Activated CD8-positive, alpha-beta memory T cell treated with anti-CD3 and anti-CD28 coated beads, Interleukin-2, amount 50 U/mL, for 1 hour (primary cell): ENCODE data around the gene TRIM24.
"Not testable (repeated sequence)": the region's sequence is repeated elsewhere in the genome, so short reads cannot be mapped to it uniquely, and the experiment has no call there.

ENCODE experiments used
- DNase-seq: peaks from one replicate; pipeline ENCODE4 v3.0.0-alpha.2; 2020; ENCODE audit errors: extremely low read depth

TRIM24 gene

GRCh38 chr7:138460176-138460648 lies at the start of gene TRIM24:
Gene TRIM24 (plus strand): TSS chr7:138460259. CDS start chr7:138460549, 290 bp downstream.
- DNase-seq, result peak; percentile 88

DNA sequence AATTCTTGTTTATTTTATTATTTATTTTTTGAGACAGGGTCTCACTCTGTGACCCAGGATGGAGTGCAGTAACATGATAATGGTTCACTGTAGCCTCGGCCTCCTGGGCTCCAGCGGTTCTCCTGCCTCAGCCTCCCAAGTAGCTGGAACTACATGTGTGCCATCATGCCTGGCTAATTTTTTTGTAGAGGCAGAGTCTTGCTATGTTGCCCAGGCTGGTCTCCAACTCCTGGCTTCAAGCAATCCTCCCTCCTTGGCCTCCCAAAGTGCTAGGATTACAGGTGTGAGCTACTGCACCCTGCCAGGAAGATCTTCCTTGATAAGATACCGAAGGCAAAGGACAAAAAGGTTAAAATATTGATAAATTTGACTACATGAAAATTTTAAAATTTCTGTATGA lies 48.0 kb upstream of the TRIM24 start:
- not testable (repeated sequence) for DNase-seq

- not testable (repeated sequence) for DNase-seq
Observed at GRCh38 chr7:138412921-138413320, 47.1 kb upstream of the TRIM24 start.

DNA sequence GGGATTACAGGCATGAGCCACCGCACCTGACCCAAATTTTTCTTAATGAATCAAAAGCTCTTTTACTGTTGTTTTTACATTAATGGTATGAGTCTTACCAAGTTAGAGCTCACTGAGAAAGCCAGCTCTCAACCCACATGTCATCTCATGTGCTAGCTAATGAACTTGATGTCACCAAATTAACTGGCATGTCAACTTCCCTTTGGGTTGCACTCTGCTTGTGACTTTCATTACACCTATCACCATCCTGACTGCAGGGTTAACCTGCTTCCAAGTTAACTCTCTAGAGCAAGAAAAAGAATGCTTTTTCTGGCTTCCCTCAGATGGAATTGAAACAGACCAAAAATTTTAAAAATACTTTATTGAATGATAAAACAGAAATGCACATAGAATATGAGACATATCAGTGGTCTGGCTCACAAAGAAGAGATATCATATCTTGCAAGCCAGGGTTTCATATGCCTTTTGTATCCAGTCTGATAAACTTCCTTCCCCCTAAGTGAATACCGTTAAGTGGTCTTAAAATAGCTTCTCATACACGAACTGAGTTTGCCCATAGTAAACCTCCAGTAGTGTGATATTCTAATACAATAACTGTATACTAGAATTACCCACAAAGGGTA lies 42.9 kb upstream of the TRIM24 start:
- DNase-seq, result no peak

- DNase-seq, result no peak
Observed at GRCh38 chr7:138417764-138418163, 42.3 kb upstream of the TRIM24 start.

GRCh38 chr7:138418403-138418802 lies 41.7 kb upstream of the TRIM24 start:
- not testable (repeated sequence) for DNase-seq

- DNase-seq, result no peak
Observed at GRCh38 chr7:138425026-138425425, 35.0 kb upstream of the TRIM24 start.

DNA sequence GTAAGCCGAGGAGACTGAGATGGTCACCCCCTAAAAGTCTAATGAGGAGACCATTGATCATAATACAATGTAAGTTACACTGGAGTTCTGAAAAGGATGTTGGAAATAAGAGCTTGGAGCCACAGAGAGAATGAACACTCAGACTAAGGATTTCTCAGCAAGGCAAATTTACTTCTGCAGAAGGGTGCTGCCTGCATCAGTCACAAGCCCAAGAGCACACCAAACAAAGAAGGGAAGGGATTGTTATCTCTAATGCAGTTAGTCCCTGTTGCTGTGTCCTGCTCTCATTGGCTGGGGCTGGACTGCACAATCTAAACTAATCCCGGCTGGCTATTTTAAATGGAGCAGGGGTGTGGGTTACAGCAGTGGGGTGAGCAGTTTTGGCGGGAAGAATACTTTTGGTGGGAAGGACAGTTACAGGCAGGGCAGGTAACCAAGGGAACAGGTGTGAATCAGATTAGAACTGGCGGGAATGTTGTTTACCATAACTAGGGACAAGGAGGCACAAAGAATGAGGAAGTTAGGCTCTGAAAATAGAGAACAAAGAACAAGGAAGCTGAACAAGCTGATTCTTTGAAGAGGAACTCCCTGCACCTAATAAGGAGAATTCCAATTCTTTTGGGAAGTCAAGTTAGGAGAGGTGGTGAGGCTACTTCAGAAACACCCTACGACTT lies 30.3 kb upstream of the TRIM24 start:
- DNase-seq, result no peak

DNA sequence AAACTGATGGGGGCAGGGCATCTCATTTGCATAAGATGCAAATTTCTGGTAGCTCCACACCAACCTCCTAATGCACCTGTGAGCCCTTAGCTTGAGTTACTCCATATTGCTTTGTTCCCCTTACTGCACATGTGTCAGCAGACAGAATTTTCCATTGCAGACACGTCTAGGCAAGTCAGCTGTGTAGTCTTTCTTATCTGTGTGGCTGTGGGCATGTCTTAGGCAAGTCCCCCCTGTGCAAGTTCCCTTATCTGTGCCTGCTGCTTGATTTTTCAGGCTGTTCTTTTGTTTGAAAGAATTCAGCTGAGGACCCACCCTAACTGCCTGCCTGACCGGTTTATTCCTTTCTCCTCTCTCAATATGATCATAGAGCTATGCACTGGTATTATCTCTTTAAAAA lies 28.5 kb upstream of the TRIM24 start:
- no peak for DNase-seq

DNA sequence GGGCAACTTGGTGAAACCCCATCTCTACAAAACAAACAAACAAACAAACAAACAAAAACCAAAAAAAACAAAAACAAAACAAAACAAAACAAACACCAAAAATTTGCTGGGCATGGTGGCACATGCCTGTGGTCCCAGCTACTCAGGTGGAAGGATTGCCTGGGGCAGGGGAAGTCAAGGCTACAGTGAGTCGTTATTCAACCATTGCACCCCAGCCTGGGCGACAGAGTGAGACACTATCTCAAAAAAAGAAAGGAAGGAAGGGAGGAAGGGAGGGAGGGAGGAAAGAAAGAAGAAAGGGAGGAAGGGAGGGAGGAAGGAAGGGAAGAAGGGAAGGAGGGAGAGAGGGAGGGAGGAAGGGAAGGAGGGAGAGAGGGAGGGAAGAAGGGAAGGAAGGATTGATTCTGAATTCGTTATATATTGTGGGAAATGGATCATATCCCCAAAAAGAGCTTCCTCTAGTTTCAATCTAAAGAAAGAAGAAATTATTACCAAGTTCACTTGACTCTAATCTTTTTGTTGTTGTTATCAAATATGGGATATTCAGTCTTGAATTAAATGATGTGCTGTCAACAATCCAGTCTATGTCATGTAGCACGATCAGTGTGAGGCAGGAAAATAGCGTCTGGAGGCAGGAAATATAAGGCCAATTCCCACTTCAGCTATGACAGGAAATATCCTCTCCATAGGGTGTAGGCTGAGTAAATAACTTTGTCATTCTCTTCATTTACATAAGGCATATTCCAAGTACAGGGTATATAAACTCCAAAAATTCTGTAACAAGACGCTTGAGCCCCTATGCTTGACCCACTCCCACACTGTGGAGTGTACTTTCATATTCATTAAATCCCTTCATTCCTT lies 26.2 kb upstream of the TRIM24 start:
- DNase-seq, result no peak

DNA sequence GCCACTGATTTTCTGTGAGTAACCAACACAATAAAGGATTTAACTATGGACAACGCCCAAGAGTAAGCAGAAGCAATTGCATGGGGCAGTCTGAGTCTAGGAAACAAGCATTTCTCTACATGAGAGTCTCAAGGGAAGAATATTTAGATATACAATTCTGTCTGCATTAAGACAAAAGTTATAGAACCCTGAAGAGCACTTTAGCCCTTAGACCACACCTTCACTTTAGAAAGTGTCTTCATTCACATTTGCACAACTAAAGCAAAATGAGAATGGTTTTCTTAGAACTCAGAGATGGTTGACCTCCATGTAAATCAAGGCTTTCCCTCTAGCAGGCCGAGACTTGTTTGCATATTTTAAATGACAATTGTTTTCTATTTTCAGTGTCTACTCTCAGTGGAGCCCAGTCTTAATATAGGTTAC lies 25.5 kb upstream of the TRIM24 start:
- no peak for DNase-seq

- DNase-seq, result no peak
Observed at GRCh38 chr7:138435231-138435919, 24.7 kb upstream of the TRIM24 start.

- DNase-seq, result no peak
Observed at GRCh38 chr7:138436388-138436787, 23.7 kb upstream of the TRIM24 start.

DNA sequence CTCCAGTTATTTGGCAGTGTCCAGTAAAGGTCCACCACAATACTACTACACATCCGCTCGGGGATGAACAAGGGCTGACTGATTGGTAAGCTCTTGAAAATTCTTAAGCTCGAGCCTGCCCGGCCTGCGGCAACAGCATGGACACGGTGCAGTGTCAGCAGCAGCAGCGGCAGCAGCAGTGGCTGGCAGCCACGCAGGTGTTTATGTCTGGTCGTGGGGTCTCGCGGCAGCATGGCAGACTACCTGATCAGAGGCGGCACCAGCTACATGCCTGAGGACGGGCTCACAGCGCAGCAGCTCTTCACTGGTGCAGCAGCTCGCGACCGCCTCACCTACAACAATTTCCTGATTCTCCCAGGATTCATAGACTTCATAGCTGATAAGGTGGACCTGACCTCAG lies 19.6 kb upstream of the TRIM24 start:
- no peak for DNase-seq

DNA sequence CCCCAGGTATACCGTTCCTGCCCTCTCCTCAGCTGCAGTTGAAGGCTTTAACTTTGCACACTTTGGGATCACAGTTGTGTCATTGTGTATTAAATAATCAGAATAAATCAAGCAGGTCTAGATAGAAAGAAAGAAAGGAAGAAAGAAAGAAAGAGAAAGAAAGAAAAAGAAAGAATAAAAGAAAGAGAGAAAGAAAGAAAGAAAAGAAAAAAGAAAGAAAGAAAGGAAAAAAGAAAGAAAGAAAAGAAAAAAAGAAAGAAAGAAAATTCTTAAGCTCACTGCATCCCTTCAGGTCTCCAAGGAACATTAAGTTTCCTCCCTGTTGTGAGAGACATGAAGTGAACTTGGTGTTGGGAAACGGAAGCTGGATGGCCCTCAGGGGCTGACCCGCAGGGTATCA lies 17.2 kb upstream of the TRIM24 start:
- DNase-seq, result no peak

DNA sequence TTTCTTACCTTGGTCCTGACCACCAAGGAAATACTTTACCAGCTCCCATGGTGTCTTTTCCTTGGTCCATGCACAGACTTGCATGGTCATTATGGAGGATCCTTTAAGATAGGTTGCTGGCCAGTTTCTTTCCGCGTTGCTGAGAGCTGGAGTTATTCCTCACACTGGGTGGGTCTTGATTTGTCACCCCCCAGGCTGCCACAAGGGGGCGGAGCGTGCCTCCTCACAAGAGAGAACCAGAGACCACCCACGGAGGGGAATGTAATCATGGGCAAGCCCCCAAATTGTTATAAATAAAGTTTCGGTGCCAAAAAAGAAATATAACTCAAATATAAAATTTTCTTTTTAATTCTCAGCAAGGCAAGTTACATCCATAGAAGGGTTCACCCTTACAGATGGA lies 10.5 kb upstream of the TRIM24 start:
- DNase-seq, result no peak

DNA sequence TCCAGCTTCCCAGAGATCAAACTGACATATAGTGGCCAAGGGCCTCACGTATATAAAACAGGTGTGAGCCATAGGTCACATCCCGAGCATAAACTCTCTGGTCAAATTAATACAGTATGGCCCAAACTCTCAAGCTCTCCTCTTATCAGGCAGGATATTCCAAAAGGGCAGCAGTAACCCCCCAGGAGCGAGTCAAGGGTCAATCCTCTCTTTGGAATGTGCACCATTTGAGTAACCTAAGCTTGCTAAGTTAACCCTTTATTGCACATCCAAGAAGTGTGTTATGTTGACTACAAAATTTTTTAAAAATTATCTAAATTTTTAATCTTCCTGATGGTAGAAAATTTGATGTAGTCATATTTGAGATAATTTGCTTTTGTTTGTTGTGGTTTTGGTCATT lies 4.5 kb upstream of the TRIM24 start:
- DNase-seq, result no peak

GRCh38 chr7:138456220-138456619 lies 3.8 kb upstream of the TRIM24 start:
- no peak for DNase-seq

DNA sequence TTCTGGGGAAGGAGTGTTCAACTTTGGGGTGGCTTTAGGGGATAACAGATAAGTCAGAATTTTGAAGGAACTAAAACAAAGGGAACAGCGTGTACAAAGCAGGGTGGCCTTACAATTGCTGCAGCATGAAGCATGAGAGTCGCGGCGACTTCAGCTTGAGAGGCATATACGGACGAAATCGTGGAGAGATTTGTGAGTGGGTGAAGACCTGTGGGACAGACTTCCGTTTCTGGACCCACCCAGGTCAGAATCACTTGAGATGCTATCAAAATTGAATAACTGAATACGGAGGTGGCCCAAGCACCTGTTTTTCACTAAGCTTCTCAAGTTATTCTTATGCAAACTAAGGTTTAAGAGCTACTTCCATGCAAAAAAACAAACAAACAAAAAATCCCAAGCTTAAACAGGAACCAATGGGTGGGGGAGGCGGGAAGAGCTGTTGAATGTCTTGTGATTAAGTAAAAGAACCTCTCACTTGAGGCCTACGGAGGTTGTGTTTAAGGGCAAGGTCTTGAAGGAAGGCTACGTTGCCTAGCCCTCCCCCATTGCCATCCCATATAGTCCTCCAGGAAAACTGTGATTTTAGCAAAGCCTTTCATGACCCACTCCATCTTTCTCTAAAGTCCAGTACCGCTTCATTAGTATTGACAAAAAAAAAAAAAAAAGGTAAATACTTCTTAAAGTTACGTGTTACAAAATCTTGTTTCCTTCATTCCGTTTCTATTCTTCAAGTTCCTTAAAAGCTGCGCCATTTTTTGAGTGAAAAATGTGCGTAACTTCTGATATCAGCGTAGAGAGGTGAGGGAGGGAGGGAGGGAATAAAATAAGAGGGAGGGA lies 1.3 kb upstream of the TRIM24 start:
- DNase-seq, result no peak

DNA sequence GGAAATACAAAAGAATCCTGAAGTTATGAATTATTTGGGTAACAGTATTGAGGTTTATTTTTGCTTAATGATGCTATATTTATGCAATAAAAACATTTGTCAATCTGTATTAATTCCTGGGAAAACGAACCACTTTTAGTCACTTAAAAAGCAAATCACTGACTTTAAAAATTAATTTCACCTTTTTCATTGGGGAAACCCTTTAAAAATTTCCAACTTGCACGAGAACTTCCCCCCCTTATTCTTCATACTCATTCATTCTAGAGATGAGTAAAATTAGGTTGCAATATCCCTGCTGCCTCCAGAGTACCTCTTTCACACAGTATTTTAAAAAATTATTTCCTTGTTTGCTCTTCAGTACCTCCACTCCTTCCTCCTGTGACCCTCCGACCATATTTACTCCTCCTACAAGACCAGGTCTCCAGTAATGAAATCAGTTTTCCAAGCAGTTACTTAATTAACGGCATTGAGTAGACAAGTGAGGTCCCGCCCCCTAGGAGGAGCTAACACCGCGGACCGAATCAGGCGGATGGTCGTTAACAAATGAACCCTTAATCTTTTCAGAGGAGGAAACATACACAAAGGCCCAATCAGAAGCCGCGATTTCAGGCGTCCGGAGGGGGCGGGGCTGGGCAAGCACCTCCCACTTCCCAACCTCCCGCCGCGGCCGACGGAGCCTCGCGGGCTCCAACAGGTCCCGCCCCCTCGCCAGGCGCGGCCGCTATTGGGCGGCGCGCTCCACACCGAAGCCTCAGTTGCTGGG lies 465 bp upstream of the TRIM24 start:
- peak; percentile 88 for DNase-seq
